Measurements from ENCODE around the gene MLC1. TPM values are rescaled to one million over a fixed set of nuclear protein-coding genes. Genes with fewer than 3 reads are reported as not detected.

The MLC1 gene
- total and polyA plus RNA-seq, 10 of the 15 experiments (the other 5 are each of a cell fraction or from before 2014, with no cell fraction given): 0.03 to 0.15 (median 0.07) TPM; not detected in 7

DNA sequence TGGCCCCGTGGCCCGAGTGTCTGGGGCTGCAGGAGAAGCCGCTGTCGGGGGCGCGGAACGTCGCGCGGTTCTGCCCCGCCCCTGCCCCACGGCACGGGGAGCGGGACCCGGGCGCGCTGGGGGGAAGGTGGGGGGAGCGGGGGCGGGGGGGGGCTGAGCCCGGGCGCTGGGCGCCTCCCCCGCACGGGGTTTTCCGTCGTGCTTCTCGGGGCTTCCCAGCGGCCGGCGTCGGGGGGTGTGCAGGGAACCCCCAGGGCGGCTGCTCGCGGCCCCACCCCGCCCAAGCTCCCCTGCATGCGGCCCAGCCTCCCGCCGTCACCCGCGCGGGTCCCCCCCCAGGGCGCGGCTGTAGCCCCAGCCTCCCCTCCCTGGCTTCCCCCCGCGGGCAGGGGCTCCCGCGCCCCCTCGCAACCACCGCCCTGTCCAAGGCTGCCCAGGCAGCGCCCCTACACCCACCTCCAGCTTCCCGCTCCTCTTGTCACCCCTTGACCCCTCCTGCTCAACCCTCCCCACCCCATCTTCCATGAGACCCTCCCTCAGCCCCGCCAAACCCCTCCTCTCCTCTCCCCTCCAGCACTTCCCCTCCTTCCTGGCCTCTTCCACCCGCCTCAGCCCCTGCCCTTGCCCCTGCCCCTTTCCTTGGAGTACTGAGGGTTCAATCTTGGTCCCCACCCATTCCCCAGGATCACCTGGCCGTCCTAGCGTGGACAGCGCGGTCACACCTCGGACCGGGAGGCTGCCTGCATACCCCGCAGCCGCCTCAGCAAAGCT, 74.4 kb downstream of the MLC1 start (continued):
- TF ChIP-seq, protein P1, sequence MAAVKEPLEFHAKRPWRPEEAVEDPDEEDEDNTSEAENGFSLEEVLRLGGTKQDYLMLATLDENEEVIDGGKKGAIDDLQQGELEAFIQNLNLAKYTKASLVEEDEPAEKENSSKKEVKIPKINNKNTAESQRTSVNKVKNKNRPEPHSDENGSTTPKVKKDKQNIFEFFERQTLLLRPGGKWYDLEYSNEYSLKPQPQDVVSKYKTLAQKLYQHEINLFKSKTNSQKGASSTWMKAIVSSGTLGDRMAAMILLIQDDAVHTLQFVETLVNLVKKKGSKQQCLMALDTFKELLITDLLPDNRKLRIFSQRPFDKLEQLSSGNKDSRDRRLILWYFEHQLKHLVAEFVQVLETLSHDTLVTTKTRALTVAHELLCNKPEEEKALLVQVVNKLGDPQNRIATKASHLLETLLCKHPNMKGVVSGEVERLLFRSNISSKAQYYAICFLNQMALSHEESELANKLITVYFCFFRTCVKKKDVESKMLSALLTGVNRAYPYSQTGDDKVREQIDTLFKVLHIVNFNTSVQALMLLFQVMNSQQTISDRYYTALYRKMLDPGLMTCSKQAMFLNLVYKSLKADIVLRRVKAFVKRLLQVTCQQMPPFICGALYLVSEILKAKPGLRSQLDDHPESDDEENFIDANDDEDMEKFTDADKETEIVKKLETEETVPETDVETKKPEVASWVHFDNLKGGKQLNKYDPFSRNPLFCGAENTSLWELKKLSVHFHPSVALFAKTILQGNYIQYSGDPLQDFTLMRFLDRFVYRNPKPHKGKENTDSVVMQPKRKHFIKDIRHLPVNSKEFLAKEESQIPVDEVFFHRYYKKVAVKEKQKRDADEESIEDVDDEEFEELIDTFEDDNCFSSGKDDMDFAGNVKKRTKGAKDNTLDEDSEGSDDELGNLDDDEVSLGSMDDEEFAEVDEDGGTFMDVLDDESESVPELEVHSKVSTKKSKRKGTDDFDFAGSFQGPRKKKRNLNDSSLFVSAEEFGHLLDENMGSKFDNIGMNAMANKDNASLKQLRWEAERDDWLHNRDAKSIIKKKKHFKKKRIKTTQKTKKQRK (IDR thresholded peaks at IDR 0.05; ENCODE audit: low read depth, low read length): no peak
- no peak for TF ChIP-seq GATAD2B (conservative IDR thresholded peaks at IDR 0.05; ENCODE audit: low read depth)
- TF ChIP-seq, protein P2, sequence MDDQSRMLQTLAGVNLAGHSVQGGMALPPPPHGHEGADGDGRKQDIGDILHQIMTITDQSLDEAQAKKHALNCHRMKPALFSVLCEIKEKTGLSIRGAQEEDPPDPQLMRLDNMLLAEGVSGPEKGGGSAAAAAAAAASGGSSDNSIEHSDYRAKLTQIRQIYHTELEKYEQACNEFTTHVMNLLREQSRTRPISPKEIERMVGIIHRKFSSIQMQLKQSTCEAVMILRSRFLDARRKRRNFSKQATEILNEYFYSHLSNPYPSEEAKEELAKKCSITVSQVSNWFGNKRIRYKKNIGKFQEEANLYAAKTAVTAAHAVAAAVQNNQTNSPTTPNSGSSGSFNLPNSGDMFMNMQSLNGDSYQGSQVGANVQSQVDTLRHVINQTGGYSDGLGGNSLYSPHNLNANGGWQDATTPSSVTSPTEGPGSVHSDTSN (IDR thresholded peaks at IDR 0.05; ENCODE audit: insufficient replicate concordance, low read depth, low read length): no peak
- no peak for TF ChIP-seq LARP7 (IDR thresholded peaks at IDR 0.05)
- TF ChIP-seq, protein P3, sequence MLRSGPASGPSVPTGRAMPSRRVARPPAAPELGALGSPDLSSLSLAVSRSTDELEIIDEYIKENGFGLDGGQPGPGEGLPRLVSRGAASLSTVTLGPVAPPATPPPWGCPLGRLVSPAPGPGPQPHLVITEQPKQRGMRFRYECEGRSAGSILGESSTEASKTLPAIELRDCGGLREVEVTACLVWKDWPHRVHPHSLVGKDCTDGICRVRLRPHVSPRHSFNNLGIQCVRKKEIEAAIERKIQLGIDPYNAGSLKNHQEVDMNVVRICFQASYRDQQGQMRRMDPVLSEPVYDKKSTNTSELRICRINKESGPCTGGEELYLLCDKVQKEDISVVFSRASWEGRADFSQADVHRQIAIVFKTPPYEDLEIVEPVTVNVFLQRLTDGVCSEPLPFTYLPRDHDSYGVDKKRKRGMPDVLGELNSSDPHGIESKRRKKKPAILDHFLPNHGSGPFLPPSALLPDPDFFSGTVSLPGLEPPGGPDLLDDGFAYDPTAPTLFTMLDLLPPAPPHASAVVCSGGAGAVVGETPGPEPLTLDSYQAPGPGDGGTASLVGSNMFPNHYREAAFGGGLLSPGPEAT (IDR thresholded peaks at IDR 0.05; ENCODE audit: low read depth): no peak
- TF ChIP-seq, protein P4, sequence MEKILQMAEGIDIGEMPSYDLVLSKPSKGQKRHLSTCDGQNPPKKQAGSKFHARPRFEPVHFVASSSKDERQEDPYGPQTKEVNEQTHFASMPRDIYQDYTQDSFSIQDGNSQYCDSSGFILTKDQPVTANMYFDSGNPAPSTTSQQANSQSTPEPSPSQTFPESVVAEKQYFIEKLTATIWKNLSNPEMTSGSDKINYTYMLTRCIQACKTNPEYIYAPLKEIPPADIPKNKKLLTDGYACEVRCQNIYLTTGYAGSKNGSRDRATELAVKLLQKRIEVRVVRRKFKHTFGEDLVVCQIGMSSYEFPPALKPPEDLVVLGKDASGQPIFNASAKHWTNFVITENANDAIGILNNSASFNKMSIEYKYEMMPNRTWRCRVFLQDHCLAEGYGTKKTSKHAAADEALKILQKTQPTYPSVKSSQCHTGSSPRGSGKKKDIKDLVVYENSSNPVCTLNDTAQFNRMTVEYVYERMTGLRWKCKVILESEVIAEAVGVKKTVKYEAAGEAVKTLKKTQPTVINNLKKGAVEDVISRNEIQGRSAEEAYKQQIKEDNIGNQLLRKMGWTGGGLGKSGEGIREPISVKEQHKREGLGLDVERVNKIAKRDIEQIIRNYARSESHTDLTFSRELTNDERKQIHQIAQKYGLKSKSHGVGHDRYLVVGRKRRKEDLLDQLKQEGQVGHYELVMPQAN (conservative IDR thresholded peaks at IDR 0.05): no peak
- TF ChIP-seq TARDBP (IDR thresholded peaks at IDR 0.05; ENCODE audit: borderline replicate concordance): no peak
- no peak for TF ChIP-seq NFYB (IDR thresholded peaks at IDR 0.05; ENCODE audit: insufficient read depth, low read depth, low read length)
- TF ChIP-seq SMAD1 (IDR thresholded peaks at IDR 0.05; ENCODE audit: low read depth, partially characterized antibody): no peak
- TF ChIP-seq, protein P5, sequence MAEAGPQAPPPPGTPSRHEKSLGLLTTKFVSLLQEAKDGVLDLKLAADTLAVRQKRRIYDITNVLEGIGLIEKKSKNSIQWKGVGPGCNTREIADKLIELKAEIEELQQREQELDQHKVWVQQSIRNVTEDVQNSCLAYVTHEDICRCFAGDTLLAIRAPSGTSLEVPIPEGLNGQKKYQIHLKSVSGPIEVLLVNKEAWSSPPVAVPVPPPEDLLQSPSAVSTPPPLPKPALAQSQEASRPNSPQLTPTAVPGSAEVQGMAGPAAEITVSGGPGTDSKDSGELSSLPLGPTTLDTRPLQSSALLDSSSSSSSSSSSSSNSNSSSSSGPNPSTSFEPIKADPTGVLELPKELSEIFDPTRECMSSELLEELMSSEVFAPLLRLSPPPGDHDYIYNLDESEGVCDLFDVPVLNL (IDR thresholded peaks at IDR 0.05; ENCODE audit: low read depth, low read length): no peak
- TF ChIP-seq, protein P6, sequence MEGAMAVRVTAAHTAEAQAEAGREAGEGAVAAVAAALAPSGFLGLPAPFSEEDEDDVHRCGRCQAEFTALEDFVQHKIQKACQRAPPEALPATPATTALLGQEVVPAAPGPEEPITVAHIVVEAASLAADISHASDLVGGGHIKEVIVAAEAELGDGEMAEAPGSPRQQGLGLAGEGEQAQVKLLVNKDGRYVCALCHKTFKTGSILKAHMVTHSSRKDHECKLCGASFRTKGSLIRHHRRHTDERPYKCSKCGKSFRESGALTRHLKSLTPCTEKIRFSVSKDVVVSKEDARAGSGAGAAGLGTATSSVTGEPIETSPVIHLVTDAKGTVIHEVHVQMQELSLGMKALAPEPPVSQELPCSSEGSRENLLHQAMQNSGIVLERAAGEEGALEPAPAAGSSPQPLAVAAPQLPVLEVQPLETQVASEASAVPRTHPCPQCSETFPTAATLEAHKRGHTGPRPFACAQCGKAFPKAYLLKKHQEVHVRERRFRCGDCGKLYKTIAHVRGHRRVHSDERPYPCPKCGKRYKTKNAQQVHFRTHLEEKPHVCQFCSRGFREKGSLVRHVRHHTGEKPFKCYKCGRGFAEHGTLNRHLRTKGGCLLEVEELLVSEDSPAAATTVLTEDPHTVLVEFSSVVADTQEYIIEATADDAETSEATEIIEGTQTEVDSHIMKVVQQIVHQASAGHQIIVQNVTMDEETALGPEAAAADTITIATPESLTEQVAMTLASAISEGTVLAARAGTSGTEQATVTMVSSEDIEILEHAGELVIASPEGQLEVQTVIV (IDR thresholded peaks at IDR 0.05; ENCODE audit: borderline replicate concordance, partially characterized antibody): no peak
- no peak for TF ChIP-seq GABPA (IDR thresholded peaks at IDR 0.05; ENCODE audit: low read depth)
- TF ChIP-seq ZSCAN29 (IDR thresholded peaks at IDR 0.05): no peak
- TF ChIP-seq FOS (IDR thresholded peaks at IDR 0.05; ENCODE audit: borderline replicate concordance, extremely low read depth, insufficient read length): no peak
- TF ChIP-seq ESRRA (IDR thresholded peaks at IDR 0.05; ENCODE audit: low read length): no peak

All from GM12878 (cell line).